Calu3 (cell line): ENCODE measurements around the gene PPM1H. TPM values are rescaled to one million over a fixed set of nuclear protein-coding genes. Genes with fewer than 3 reads are reported as not detected.

Experiments
- BruUV-seq: library from RNA; stranded (reverse); fragments of 400-500 nt; replicated peaks from 2 replicates; lab custom pipeline; 2021; lab: Mats Ljungman, UMichigan
- CTCF ChIA-PET: fragments of 300-600 bp; sonication (Branson Sonifier 250); formaldehyde crosslinking; loops from one replicate; lab custom pipeline; 2022; ENCODE audit warnings: antibody characterized with exemption; lab: Charles Lee
- DNase-seq: peaks from one replicate; pipeline ENCODE4 v3.0.0; 2022
- H3K27ac Mint-ChIP-seq: one replicate; pipeline ENCODE4 v1.8.0; 2022; ENCODE audit warnings: mixed read lengths; ENCODE audit not compliant: unreplicated experiment
- H3K27me3 Mint-ChIP-seq: one replicate; pipeline ENCODE4 v1.8.0; 2022; ENCODE audit warnings: mixed read lengths; ENCODE audit not compliant: unreplicated experiment
- H3K36me3 Mint-ChIP-seq: one replicate; pipeline ENCODE4 v1.8.0; 2022; ENCODE audit warnings: mild to moderate bottlenecking, moderate library complexity, mixed read lengths; ENCODE audit not compliant: insufficient read depth, unreplicated experiment
- H3K4me1 Mint-ChIP-seq: one replicate; pipeline ENCODE4 v1.8.0; 2022; ENCODE audit warnings: mild to moderate bottlenecking, low read depth, mixed read lengths; ENCODE audit not compliant: unreplicated experiment
- H3K4me3 Mint-ChIP-seq: one replicate; pipeline ENCODE4 v1.8.0; 2022; ENCODE audit warnings: mild to moderate bottlenecking, low read depth, moderate library complexity, mixed read lengths; ENCODE audit not compliant: unreplicated experiment
- H3K9me3 Mint-ChIP-seq: one replicate; pipeline ENCODE4 v1.8.0; 2022; ENCODE audit warnings: low read depth, mixed read lengths; ENCODE audit not compliant: unreplicated experiment
- CTCF ChIP-seq: fragments of 200-600 bp; IDR thresholded peaks from one replicate; pipeline ENCODE4 v1.8.0; 2022; ENCODE audit warnings: antibody characterized with exemption; ENCODE audit not compliant: unreplicated experiment
- intact Hi-C: fragments of 100-400 bp; cut with micrococcal nuclease; formaldehyde crosslinking; loops from one replicate; pipeline ENCODE4 v1.10.0; 2022; ENCODE audit not compliant: unreplicated experiment
- total RNA-seq: library from RNA; stranded (reverse); gene quantifications from 2 replicates; pipeline ENCODE4 v1.2.3, GENCODE V29; 2022

Gene PPM1H
- total RNA-seq, 1 experiment from 2014 or later: 36.7 TPM

- intact Hi-C loops: loop anchor here (2.0 to 5.0 kb wide), 3 partner anchors 65 to 127 kb away; no protein-coding TSS in a partner anchor
- BruUV-seq: no TSS peak
- no peaks in the 10 kb centered on the region for H3K27me3 Mint-ChIP-seq
- TF ChIP-seq CTCF: no peak
- H3K4me3 Mint-ChIP-seq: no peak overlapping the region
- peak overlapping the region; percentile 98 for H3K27ac Mint-ChIP-seq
- no peaks in the 10 kb centered on the region for H3K9me3 Mint-ChIP-seq
- DNase-seq: no peak
- H3K36me3 Mint-ChIP-seq: peaks cover 31% of the 10 kb centered on the region
- H3K4me1 Mint-ChIP-seq: peaks cover 40% of the 10 kb centered on the region
- CTCF ChIA-PET: interaction anchor here (0.6 to 0.8 kb wide), 2 partner anchors 11 to 14 kb away, joined by 3 read pairs; no protein-coding TSS in a partner anchor
Measured at GRCh38 chr12:62659453-62660295, 275.3 kb downstream of the PPM1H start.

GRCh38 chr12:62658910-62659309, 276.0 kb downstream of the PPM1H start:
- H3K27ac Mint-ChIP-seq: peak overlapping the region; percentile 98
- peaks cover 31% of the 10 kb centered on the region for H3K36me3 Mint-ChIP-seq
- TF ChIP-seq CTCF: no peak
- intact Hi-C loops: no loop called here
- DNase-seq: no peak
- no peaks in the 10 kb centered on the region for H3K27me3 Mint-ChIP-seq
- H3K4me1 Mint-ChIP-seq: peaks cover 40% of the 10 kb centered on the region
- CTCF ChIA-PET: interaction anchor here (0.6 to 0.8 kb wide), 2 partner anchors 12 to 13 kb away, joined by 3 read pairs; no protein-coding TSS in a partner anchor
- BruUV-seq: no TSS peak
- H3K4me3 Mint-ChIP-seq: no peak overlapping the region
- no peaks in the 10 kb centered on the region for H3K9me3 Mint-ChIP-seq

GRCh38 chr12:62657363-62657632, 277.7 kb downstream of the PPM1H start:
- H3K4me3 Mint-ChIP-seq: no peak overlapping the region
- TF ChIP-seq CTCF: no peak
- H3K9me3 Mint-ChIP-seq: no peaks in the 10 kb centered on the region
- H3K27me3 Mint-ChIP-seq: no peaks in the 10 kb centered on the region
- peaks cover 40% of the 10 kb centered on the region for H3K4me1 Mint-ChIP-seq
- peaks cover 25% of the 10 kb centered on the region for H3K36me3 Mint-ChIP-seq
- intact Hi-C loops: no loop called here
- DNase-seq: no peak
- CTCF ChIA-PET: interaction anchor here (0.7 kb wide), 1 partner anchor 136 kb away, joined by 10 read pairs; no protein-coding TSS in a partner anchor
- no TSS peak for BruUV-seq
- no peak overlapping the region for H3K27ac Mint-ChIP-seq

- CTCF ChIA-PET: no interaction called here
- no peak overlapping the region for H3K4me3 Mint-ChIP-seq
- no peak for TF ChIP-seq CTCF
- peaks cover 35% of the 10 kb centered on the region for H3K4me1 Mint-ChIP-seq
- no TSS peak for BruUV-seq
- no peaks in the 10 kb centered on the region for H3K27me3 Mint-ChIP-seq
- H3K36me3 Mint-ChIP-seq: peaks cover 23% of the 10 kb centered on the region
- H3K27ac Mint-ChIP-seq: no peak overlapping the region
- H3K9me3 Mint-ChIP-seq: no peaks in the 10 kb centered on the region
- DNase-seq: no peak
- intact Hi-C loops: no loop called here
Measured at GRCh38 chr12:62656591-62657362, 278.2 kb downstream of the PPM1H start.
